PFSK-1 (cell line): ENCODE measurements around the gene VMP1.
A peak's percentile ranks its signal among the peaks of the same experiment; 100 is the strongest.

Experiments
- FOXP2 ChIP-seq: optimal IDR thresholded peaks from 2 replicates; pipeline ENCODE3; 2011; ENCODE audit warnings: borderline replicate concordance, control low read depth, inconsistent platforms; ENCODE audit not compliant: insufficient read depth; ENCODE audit errors: extremely low read length, extremely low read depth
- POLR2AphosphoS5 ChIP-seq: IDR thresholded peaks from 2 replicates; pipeline ENCODE4 v1.6.1; 2012; ENCODE audit warnings: low read depth, mild to moderate bottlenecking, control low read depth, low read length, moderate library complexity
- REST ChIP-seq, 2 experiments: IDR thresholded peaks; 2 replicates each; pipeline versions ENCODE4 v1.6.1 to v1.8.0; 2011 to 2012; ENCODE audit warnings: low read depth in 2 of 2, low read length in 2 of 2, control low read depth in 1 of 2, inconsistent platforms in 1 of 2, mild to moderate bottlenecking in 1 of 2, moderate library complexity in 1 of 2; ENCODE audit not compliant: insufficient read depth in 1 of 2
- SIN3A ChIP-seq: IDR thresholded peaks from 2 replicates; pipeline ENCODE4 v1.6.1; 2012; ENCODE audit warnings: mild to moderate bottlenecking, low read length, moderate library complexity, borderline replicate concordance; ENCODE audit not compliant: insufficient read depth
- TAF1 ChIP-seq: IDR thresholded peaks from 2 replicates; pipeline ENCODE4 v1.6.1; 2012; ENCODE audit warnings: low read length, control low read depth, borderline replicate concordance; ENCODE audit not compliant: insufficient read depth

The VMP1 gene

GRCh38 chr17:59694344-59694743 lies 13.1 kb upstream of the VMP1 start:
- no peak for TF ChIP-seq FOXP2
- no peak for TF ChIP-seq SIN3A
- no peak for TF ChIP-seq REST (IDR thresholded peaks at IDR 0.05; ENCODE audit: insufficient read depth in 1 of 2, low read depth in 2 of 2, low read length in 2 of 2)
- TF ChIP-seq POLR2AphosphoS5: 0 out of 2 replicates have a peak, but pooled peaks have one; percentile 36

GRCh38 chr17:59695945-59696681 lies 11.3 kb upstream of the VMP1 start:
- TF ChIP-seq REST (IDR thresholded peaks at IDR 0.05; ENCODE audit: insufficient read depth in 1 of 2, low read depth in 2 of 2, low read length in 2 of 2) (no peak), FOXP2 (no peak), TAF1 (no peak), POLR2AphosphoS5 (no peak; the same call in 1 of the 2 replicates), SIN3A (no peak)

- TF ChIP-seq POLR2AphosphoS5 (peak; percentile 70), TAF1 (no peak)
These were observed 10.7 kb upstream of the VMP1 start for GRCh38 chr17:59696682-59697277.

GRCh38 chr17:59698143-59698542 lies 9.3 kb upstream of the VMP1 start:
- TF ChIP-seq POLR2AphosphoS5 (no peak), SIN3A (no peak), TAF1 (no peak), REST (IDR thresholded peaks at IDR 0.05; ENCODE audit: insufficient read depth in 1 of 2, low read depth in 2 of 2, low read length in 2 of 2) (no peak), FOXP2 (no peak)

GRCh38 chr17:59699218-59699617 lies 8.2 kb upstream of the VMP1 start:
- no peak for TF ChIP-seq FOXP2

- TF ChIP-seq POLR2AphosphoS5 (no peak), FOXP2 (no peak), TAF1 (no peak), REST (IDR thresholded peaks at IDR 0.05; ENCODE audit: insufficient read depth in 1 of 2, low read depth in 2 of 2, low read length in 2 of 2) (no peak), SIN3A (no peak)
These were observed 7.7 kb upstream of the VMP1 start for GRCh38 chr17:59699786-59700185.
